ENCODE results near the gene CLEC1B. TPM values are rescaled to one million over a fixed set of nuclear protein-coding genes. Genes with fewer than 3 reads are reported as not detected.

The CLEC1B gene
- total and polyA plus RNA-seq, 3 experiments from 2014 or later, result not detected

GRCh38 chr12:9951026-9951675 lies 47.8 kb downstream of the CLEC1B start:
- no peaks in the 10 kb centered on the region for H3K36me3 ChIP-seq (ENCODE audit: insufficient read depth, low read length)
- no peaks in the 10 kb centered on the region for H3K36me3 Mint-ChIP-seq
- ChIA-PET CTCF (no interaction called here), POLR2A (no interaction called here)
- no peak overlapping the region for H3K4me3 ChIP-seq (ENCODE audit: low read length)
- peak; percentile 1 to 60 (median 50) for DNase-seq
- no peaks in the 10 kb centered on the region for H3K27me3 ChIP-seq (ENCODE audit: insufficient read depth, low read length, poor library complexity, severe bottlenecking)
- peaks cover 34 to 43% (median 41%) of the 10 kb centered on the region in 3 donors for H3K4me1 Mint-ChIP-seq
- no peak overlapping the region for H3K27ac ChIP-seq (ENCODE audit: low read depth, low read length)
- H3K27me3 Mint-ChIP-seq, result no peaks in the 10 kb centered on the region
- H3K9me3 ChIP-seq (ENCODE audit: low read length), result no peaks in the 10 kb centered on the region
- H3K4me3 Mint-ChIP-seq, result peak overlapping the region; percentile 54 to 83 (median 70)
- peak overlapping the region in 7 of 8 donors; percentile 14 to 89 (median 54) for H3K27ac Mint-ChIP-seq
- H3K9me3 Mint-ChIP-seq, result no peaks in the 10 kb centered on the region
- peaks cover 33% of the 10 kb centered on the region for H3K4me1 ChIP-seq (ENCODE audit: insufficient read depth, low read length)

GRCh38 chr12:9948606-9949296 lies 50.2 kb downstream of the CLEC1B start:
- Histone ChIP-seq H3K4me1 (ENCODE audit: insufficient read depth, low read length) (peaks cover 38% of the 10 kb centered on the region), H3K36me3 (ENCODE audit: insufficient read depth, low read length) (no peaks in the 10 kb centered on the region), H3K27ac (ENCODE audit: low read depth, low read length) (no peak overlapping the region), H3K27me3 (ENCODE audit: insufficient read depth, low read length, poor library complexity, severe bottlenecking) (no peaks in the 10 kb centered on the region), H3K4me3 (ENCODE audit: low read length) (no peak overlapping the region), H3K9me3 (ENCODE audit: low read length) (no peaks in the 10 kb centered on the region)
- Mint-ChIP-seq H3K27ac (peak overlapping the region in 5 of 8 donors; percentile 1 to 14 (median 6)), H3K9me3 (no peaks in the 10 kb centered on the region), H3K27me3 (no peaks in the 10 kb centered on the region), H3K4me3 (peak overlapping the region in 3 of 7 donors; percentile 0 to 25 (median 0)), H3K4me1 (peaks cover 39 to 44% (median 42%) of the 10 kb centered on the region in 3 donors), H3K36me3 (no peaks in the 10 kb centered on the region)
- peak in 1 of 5 donors; percentile 6 for DNase-seq
- ChIA-PET CTCF (no interaction called here), POLR2A (no interaction called here)

GRCh38 chr12:9947674-9948073 lies 51.2 kb downstream of the CLEC1B start:
- no peak overlapping the region for H3K4me3 Mint-ChIP-seq
- no peaks in the 10 kb centered on the region for H3K36me3 ChIP-seq (ENCODE audit: insufficient read depth, low read length)
- H3K4me3 ChIP-seq (ENCODE audit: low read length), result no peak overlapping the region
- no peak for DNase-seq
- POLR2A ChIA-PET, result no interaction called here
- CTCF ChIA-PET, result no interaction called here
- no peak overlapping the region for H3K27ac ChIP-seq (ENCODE audit: low read depth, low read length)
- H3K36me3 Mint-ChIP-seq, result no peaks in the 10 kb centered on the region
- no peaks in the 10 kb centered on the region for H3K27me3 ChIP-seq (ENCODE audit: insufficient read depth, low read length, poor library complexity, severe bottlenecking)
- peaks cover 40 to 51% (median 42%) of the 10 kb centered on the region in 3 donors for H3K4me1 Mint-ChIP-seq
- H3K27me3 Mint-ChIP-seq, result peaks cover 0 to 4% of the 10 kb centered on the region in 2 donors
- no peaks in the 10 kb centered on the region for H3K9me3 ChIP-seq (ENCODE audit: low read length)
- H3K9me3 Mint-ChIP-seq, result no peaks in the 10 kb centered on the region
- H3K27ac Mint-ChIP-seq, result no peak overlapping the region
- H3K4me1 ChIP-seq (ENCODE audit: insufficient read depth, low read length), result peaks cover 38% of the 10 kb centered on the region

- Histone ChIP-seq H3K9me3 (ENCODE audit: low read length) (no peaks in the 10 kb centered on the region), H3K4me1 (ENCODE audit: insufficient read depth, low read length) (peaks cover 20% of the 10 kb centered on the region), H3K4me3 (ENCODE audit: low read length) (no peak overlapping the region), H3K36me3 (ENCODE audit: insufficient read depth, low read length) (no peaks in the 10 kb centered on the region), H3K27ac (ENCODE audit: low read depth, low read length) (no peak overlapping the region), H3K27me3 (ENCODE audit: insufficient read depth, low read length, poor library complexity, severe bottlenecking) (no peaks in the 10 kb centered on the region)
- Mint-ChIP-seq H3K36me3 (no peaks in the 10 kb centered on the region), H3K4me1 (peaks cover 18 to 29% (median 22%) of the 10 kb centered on the region in 3 donors), H3K27ac (no peak overlapping the region), H3K9me3 (no peaks in the 10 kb centered on the region), H3K27me3 (peaks cover 0 to 22% of the 10 kb centered on the region in 2 donors), H3K4me3 (peak overlapping the region in 2 of 7 donors; percentile 0 to 12)
- CTCF ChIA-PET, result no interaction called here
- no peak for DNase-seq
- POLR2A ChIA-PET, result no interaction called here
Observed at GRCh38 chr12:9944391-9944790, 54.5 kb downstream of the CLEC1B start.

GRCh38 chr12:9943240-9943639 lies 55.7 kb downstream of the CLEC1B start:
- peak overlapping the region; percentile 2 for H3K4me3 ChIP-seq (ENCODE audit: low read length)
- Mint-ChIP-seq H3K9me3 (no peaks in the 10 kb centered on the region), H3K4me1 (peaks cover 7 to 19% (median 12%) of the 10 kb centered on the region in 3 donors), H3K27me3 (peaks cover 0 to 29% of the 10 kb centered on the region in 2 donors), H3K27ac (no peak overlapping the region), H3K4me3 (peak overlapping the region in 6 of 7 donors; percentile 34 to 73 (median 59)), H3K36me3 (no peaks in the 10 kb centered on the region)
- ChIA-PET POLR2A (no interaction called here), CTCF (no interaction called here)
- peaks cover 9% of the 10 kb centered on the region for H3K4me1 ChIP-seq (ENCODE audit: insufficient read depth, low read length)
- H3K27me3 ChIP-seq (ENCODE audit: insufficient read depth, low read length, poor library complexity, severe bottlenecking), result no peaks in the 10 kb centered on the region
- H3K27ac ChIP-seq (ENCODE audit: low read depth, low read length), result no peak overlapping the region
- no peaks in the 10 kb centered on the region for H3K36me3 ChIP-seq (ENCODE audit: insufficient read depth, low read length)
- DNase-seq, result peak in 3 of 5 donors; percentile 1 to 56 (median 3)
- no peaks in the 10 kb centered on the region for H3K9me3 ChIP-seq (ENCODE audit: low read length)

Other genes starting within 250 kb of the CLEC1B start
- 10 to 100 TPM; 66.8 to 67.1 TPM for gene CD69, start 238.2 kb downstream of the CLEC1B start, total RNA-seq
- gene CD69, start 238.2 kb downstream of the CLEC1B start, polyA plus RNA-seq, result 253 TPM
- not detected for gene KLRF1, start 171.6 kb downstream of the CLEC1B start, total RNA-seq
- 52.1 TPM for gene KLRF1, start 171.6 kb downstream of the CLEC1B start, polyA plus RNA-seq
- 10 to 100 TPM; 13.7 to 16.5 TPM for gene CLEC2B, start 129.8 kb downstream of the CLEC1B start, total RNA-seq
- 72.9 TPM for gene CLEC2B, start 129.8 kb downstream of the CLEC1B start, polyA plus RNA-seq
- gene KLRF2, start 117.6 kb downstream of the CLEC1B start, total RNA-seq, result not detected
- gene KLRF2, start 117.6 kb downstream of the CLEC1B start, polyA plus RNA-seq, result not detected
- gene CLEC2A, start 66.8 kb downstream of the CLEC1B start, total RNA-seq, result not detected
- gene CLEC2A, start 66.8 kb downstream of the CLEC1B start, polyA plus RNA-seq, result not detected
- not detected for gene CLEC12A, start 27.7 kb downstream of the CLEC1B start, total RNA-seq
- gene CLEC12A, start 27.7 kb downstream of the CLEC1B start, polyA plus RNA-seq, result not detected
- not detected for gene CLEC12B, start 11.5 kb upstream of the CLEC1B start, total RNA-seq
- gene CLEC12B, start 11.5 kb upstream of the CLEC1B start, polyA plus RNA-seq, result not detected
- gene CLEC9A, start 31.6 kb upstream of the CLEC1B start, total RNA-seq, result not detected
- not detected for gene CLEC9A, start 31.6 kb upstream of the CLEC1B start, polyA plus RNA-seq
- gene CLEC1A, start 99.9 kb upstream of the CLEC1B start, total RNA-seq, result not detected
- not detected for gene CLEC1A, start 99.9 kb upstream of the CLEC1B start, polyA plus RNA-seq
- under 1 TPM; 0.62 to 0.68 TPM for gene CLEC7A, start 131.1 kb upstream of the CLEC1B start, total RNA-seq
- gene CLEC7A, start 131.1 kb upstream of the CLEC1B start, polyA plus RNA-seq, result not detected
- gene OLR1, start 173.0 kb upstream of the CLEC1B start, total RNA-seq, result under 1 TPM; 0.11 to 0.42 TPM
- not detected for gene OLR1, start 173.0 kb upstream of the CLEC1B start, polyA plus RNA-seq
- gene TMEM52B, start 179.9 kb upstream of the CLEC1B start, total RNA-seq, result not detected
- gene TMEM52B, start 179.9 kb upstream of the CLEC1B start, polyA plus RNA-seq, result not detected
- gene GABARAPL1, start 213.8 kb upstream of the CLEC1B start, total RNA-seq, result 10 to 100 TPM; 25.0 to 26.6 TPM
- 40.5 TPM for gene GABARAPL1, start 213.8 kb upstream of the CLEC1B start, polyA plus RNA-seq

Measured in CD8-positive, alpha-beta memory T cell (primary cell).